Measurements from ENCODE around the gene TXNDC11. TPM values are rescaled to one million over a fixed set of nuclear protein-coding genes. Genes with fewer than 3 reads are reported as not detected.

Gene TXNDC11
- total RNA-seq, 2 donors from 2014 or later: 62.4 to 73.2 TPM

GRCh38 chr16:11677451-11677951 is 65.2 kb downstream of the TXNDC11 start:
- Mint-ChIP-seq H3K27ac (peak overlapping the region in 1 of 2 donors; percentile 71), H3K4me3 (no peak overlapping the region), H3K27me3 (no peaks in the 10 kb centered on the region), H3K4me1 (ENCODE audit: low read depth in 2 of 2) (peaks cover 21 to 31% of the 10 kb centered on the region in 2 donors), H3K36me3 (no peaks in the 10 kb centered on the region), H3K9me3 (no peaks in the 10 kb centered on the region)
- ATAC-seq: no peak
- no peak for DNase-seq (ENCODE audit: low spot score)

GRCh38 chr16:11676799-11677198 is 65.9 kb downstream of the TXNDC11 start:
- Mint-ChIP-seq H3K36me3 (no peaks in the 10 kb centered on the region), H3K27ac (no peak overlapping the region)

GRCh38 chr16:11675561-11676511 is 66.8 kb downstream of the TXNDC11 start:
- H3K27ac Mint-ChIP-seq: no peak overlapping the region
- no peaks in the 10 kb centered on the region for H3K9me3 Mint-ChIP-seq

More at GRCh38 chr16:11676799-11677198, 65.9 kb downstream of the TXNDC11 start:
- DNase-seq (ENCODE audit: low spot score): no peak
- H3K9me3 Mint-ChIP-seq: no peaks in the 10 kb centered on the region
- no peak for ATAC-seq
- peaks cover 21 to 36% of the 10 kb centered on the region in 2 donors for H3K4me1 Mint-ChIP-seq (ENCODE audit: low read depth in 2 of 2)
- H3K4me3 Mint-ChIP-seq: no peak overlapping the region
- H3K27me3 Mint-ChIP-seq: no peaks in the 10 kb centered on the region

GRCh38 chr16:11674818-11675560 is 67.7 kb downstream of the TXNDC11 start:
- ATAC-seq: no peak
- peaks cover 14 to 29% of the 10 kb centered on the region in 2 donors for H3K4me1 Mint-ChIP-seq (ENCODE audit: low read depth in 2 of 2)
- H3K27me3 Mint-ChIP-seq: no peaks in the 10 kb centered on the region
- DNase-seq (ENCODE audit: low spot score): no peak
- no peaks in the 10 kb centered on the region for H3K36me3 Mint-ChIP-seq
- peak overlapping the region in 1 of 2 donors; percentile 17 for H3K27ac Mint-ChIP-seq
- H3K4me3 Mint-ChIP-seq: no peak overlapping the region
- H3K9me3 Mint-ChIP-seq: no peaks in the 10 kb centered on the region

More at GRCh38 chr16:11675561-11676511, 66.8 kb downstream of the TXNDC11 start:
- Mint-ChIP-seq H3K36me3 (no peaks in the 10 kb centered on the region), H3K4me3 (no peak overlapping the region), H3K4me1 (ENCODE audit: low read depth in 2 of 2) (peaks cover 14 to 29% of the 10 kb centered on the region in 2 donors), H3K27me3 (no peaks in the 10 kb centered on the region)
- no peak for ATAC-seq
- no peak for DNase-seq (ENCODE audit: low spot score)

GRCh38 chr16:11674001-11674817 is 68.4 kb downstream of the TXNDC11 start:
- H3K4me3 Mint-ChIP-seq: no peak overlapping the region
- peak overlapping the region in 1 of 2 donors; percentile 17 for H3K27ac Mint-ChIP-seq
- no peak for DNase-seq (ENCODE audit: low spot score)
- ATAC-seq: no peak
- H3K27me3 Mint-ChIP-seq: no peaks in the 10 kb centered on the region
- H3K4me1 Mint-ChIP-seq (ENCODE audit: low read depth in 2 of 2): peaks cover 19 to 21% of the 10 kb centered on the region in 2 donors
- H3K36me3 Mint-ChIP-seq: no peaks in the 10 kb centered on the region
- no peaks in the 10 kb centered on the region for H3K9me3 Mint-ChIP-seq

- H3K4me1 Mint-ChIP-seq (ENCODE audit: low read depth in 2 of 2): peaks cover 18 to 19% of the 10 kb centered on the region in 2 donors
- no peaks in the 10 kb centered on the region for H3K36me3 Mint-ChIP-seq
- H3K9me3 Mint-ChIP-seq: no peaks in the 10 kb centered on the region
- ATAC-seq (no peak), DNase-seq (ENCODE audit: low spot score) (no peak)
- no peak overlapping the region for H3K4me3 Mint-ChIP-seq
- no peaks in the 10 kb centered on the region for H3K27me3 Mint-ChIP-seq
- peak overlapping the region in 1 of 2 donors; percentile 32 for H3K27ac Mint-ChIP-seq
Measured at GRCh38 chr16:11673091-11674000, 69.3 kb downstream of the TXNDC11 start.

GRCh38 chr16:11672206-11673090 is 70.2 kb downstream of the TXNDC11 start:
- Mint-ChIP-seq H3K9me3 (no peaks in the 10 kb centered on the region), H3K4me1 (ENCODE audit: low read depth in 2 of 2) (peaks cover 11 to 19% of the 10 kb centered on the region in 2 donors), H3K36me3 (no peaks in the 10 kb centered on the region), H3K4me3 (peak overlapping the region; percentile 3), H3K27ac (peak overlapping the region in 1 of 2 donors; percentile 32), H3K27me3 (no peaks in the 10 kb centered on the region)
- no peak for ATAC-seq
- DNase-seq (ENCODE audit: low spot score): no peak

GRCh38 chr16:11671676-11672075 is 71.0 kb downstream of the TXNDC11 start:
- no peaks in the 10 kb centered on the region for H3K36me3 Mint-ChIP-seq
- no peaks in the 10 kb centered on the region for H3K27me3 Mint-ChIP-seq
- no peak overlapping the region for H3K4me3 Mint-ChIP-seq
- no peaks in the 10 kb centered on the region for H3K9me3 Mint-ChIP-seq
- no peak for DNase-seq (ENCODE audit: low spot score)
- no peak overlapping the region for H3K27ac Mint-ChIP-seq
- ATAC-seq: no peak
- H3K4me1 Mint-ChIP-seq (ENCODE audit: low read depth in 2 of 2): peaks cover 12 to 19% of the 10 kb centered on the region in 2 donors

- DNase-seq (ENCODE audit: low spot score): no peak
- Mint-ChIP-seq H3K9me3 (no peaks in the 10 kb centered on the region), H3K4me1 (ENCODE audit: low read depth in 2 of 2) (peaks cover 14 to 19% of the 10 kb centered on the region in 2 donors), H3K27ac (no peak overlapping the region), H3K36me3 (no peaks in the 10 kb centered on the region), H3K27me3 (peaks cover 0 to 2% of the 10 kb centered on the region in 2 donors), H3K4me3 (no peak overlapping the region)
- no peak for ATAC-seq
Measured at GRCh38 chr16:11671271-11671670, 71.4 kb downstream of the TXNDC11 start.

- H3K27me3 Mint-ChIP-seq: peaks cover 0 to 2% of the 10 kb centered on the region in 2 donors
- peaks cover 19% of the 10 kb centered on the region in 2 donors for H3K4me1 Mint-ChIP-seq (ENCODE audit: low read depth in 2 of 2)
- H3K27ac Mint-ChIP-seq: peak overlapping the region in 1 of 2 donors; percentile 23
- no peaks in the 10 kb centered on the region for H3K9me3 Mint-ChIP-seq
- H3K4me3 Mint-ChIP-seq: peak overlapping the region; percentile 38
- no peaks in the 10 kb centered on the region for H3K36me3 Mint-ChIP-seq
- ATAC-seq: peak in 1 of 2 donors; percentile 12
- DNase-seq (ENCODE audit: low spot score): no peak
Measured at GRCh38 chr16:11670171-11671131, 72.2 kb downstream of the TXNDC11 start.

All from natural killer cell treated with Interleukin-12 subunit alpha and Interleukin-12 subunit beta and Interleukin-15 and Interleukin-18, amount 100 ng/mL, for 72 hours (primary cell).